ENCODE results near the gene RFX8.

- no peak for TF ChIP-seq EZH2 (IDR thresholded peaks at IDR 0.05; ENCODE audit: borderline replicate concordance, low read depth, low read length, poor library complexity, severe bottlenecking)
- no peak for TF ChIP-seq CTCF (conservative IDR thresholded peaks at IDR 0.05; ENCODE audit: low read depth, low read length)
Measured at GRCh38 chr2:101515477-101515876, 40.6 kb upstream of the RFX8 start.

Measured in A673 (cell line).